ENCODE measurements around the gene PLPP1. TPM values are rescaled to one million over a fixed set of nuclear protein-coding genes. Genes with fewer than 3 reads are reported as not detected.
"Not testable (repeated sequence)": the region's sequence is repeated elsewhere in the genome, so short reads cannot be mapped to it uniquely, and the experiment has no call there.

Gene PLPP1
- total RNA-seq, 2 donors from 2014 or later, result 4.9 to 5.7 TPM

GRCh38 chr5:55538661-55539060 is 3.9 kb upstream of the PLPP1 start:
- H3K9me3 ChIP-seq (ENCODE audit: control insufficient read depth, low read length, poor library complexity, severe bottlenecking), result no peaks in the 10 kb centered on the region
- peaks cover 28% of the 10 kb centered on the region for H3K4me1 Mint-ChIP-seq
- ATAC-seq (no peak), DNase-seq (no peak)
- no peaks in the 10 kb centered on the region for H3K36me3 Mint-ChIP-seq (ENCODE audit: low read depth)
- H3K27ac Mint-ChIP-seq, result peak overlapping the region; percentile 37
- no peaks in the 10 kb centered on the region for H3K27me3 Mint-ChIP-seq
- H3K4me3 Mint-ChIP-seq, result peak overlapping the region; percentile 71

GRCh38 chr5:55537315-55537714 is 2.6 kb upstream of the PLPP1 start:
- H3K4me1 Mint-ChIP-seq, result peaks cover 32% of the 10 kb centered on the region
- H3K36me3 Mint-ChIP-seq (ENCODE audit: low read depth); H3K4me3 Mint-ChIP-seq; H3K27ac Mint-ChIP-seq; H3K27me3 Mint-ChIP-seq; ATAC-seq; H3K9me3 ChIP-seq (ENCODE audit: control insufficient read depth, low read length, poor library complexity, severe bottlenecking); DNase-seq: not testable (repeated sequence)

GRCh38 chr5:55535199-55535905 is 588 bp upstream of the PLPP1 start:
- peaks cover 26% of the 10 kb centered on the region for H3K4me1 Mint-ChIP-seq
- DNase-seq, result no peak
- H3K9me3 ChIP-seq (ENCODE audit: control insufficient read depth, low read length, poor library complexity, severe bottlenecking), result no peaks in the 10 kb centered on the region
- no peaks in the 10 kb centered on the region for H3K27me3 Mint-ChIP-seq
- H3K36me3 Mint-ChIP-seq (ENCODE audit: low read depth), result no peaks in the 10 kb centered on the region
- H3K27ac Mint-ChIP-seq, result peak overlapping the region; percentile 80
- H3K4me3 Mint-ChIP-seq, result peak overlapping the region; percentile 93
- ATAC-seq, result no peak

- H3K9me3 ChIP-seq (ENCODE audit: control insufficient read depth, low read length, poor library complexity, severe bottlenecking), result no peaks in the 10 kb centered on the region
- H3K36me3 Mint-ChIP-seq (ENCODE audit: low read depth), result no peaks in the 10 kb centered on the region
- DNase-seq, result no peak
- no peaks in the 10 kb centered on the region for H3K27me3 Mint-ChIP-seq
- H3K4me1 Mint-ChIP-seq, result peaks cover 20% of the 10 kb centered on the region
- peak overlapping the region; percentile 93 for H3K4me3 Mint-ChIP-seq
- H3K27ac Mint-ChIP-seq, result peak overlapping the region; percentile 87
- peak; percentile 32 for ATAC-seq
Observed at GRCh38 chr5:55533521-55534435, 986 bp downstream of the PLPP1 start.

GRCh38 chr5:55530669-55531068 is 4.1 kb downstream of the PLPP1 start:
- Mint-ChIP-seq H3K36me3 (ENCODE audit: low read depth) (no peaks in the 10 kb centered on the region), H3K4me3 (no peak overlapping the region), H3K27me3 (no peaks in the 10 kb centered on the region), H3K4me1 (peaks cover 17% of the 10 kb centered on the region), H3K27ac (no peak overlapping the region)
- H3K9me3 ChIP-seq (ENCODE audit: control insufficient read depth, low read length, poor library complexity, severe bottlenecking), result no peaks in the 10 kb centered on the region
- DNase-seq (no peak), ATAC-seq (no peak)

- ATAC-seq, result no peak
- DNase-seq, result no peak
- Mint-ChIP-seq H3K27ac (peak overlapping the region; percentile 32), H3K36me3 (ENCODE audit: low read depth) (peaks cover 2% of the 10 kb centered on the region), H3K27me3 (no peaks in the 10 kb centered on the region), H3K4me1 (peaks cover 11% of the 10 kb centered on the region), H3K4me3 (no peak overlapping the region)
- no peaks in the 10 kb centered on the region for H3K9me3 ChIP-seq (ENCODE audit: control insufficient read depth, low read length, poor library complexity, severe bottlenecking)
Observed at GRCh38 chr5:55524816-55525215, 9.9 kb downstream of the PLPP1 start.

- Mint-ChIP-seq H3K36me3 (ENCODE audit: low read depth) (peaks cover 4% of the 10 kb centered on the region), H3K4me3 (no peak overlapping the region), H3K4me1 (peaks cover 11% of the 10 kb centered on the region), H3K27me3 (no peaks in the 10 kb centered on the region), H3K27ac (no peak overlapping the region)
- H3K9me3 ChIP-seq (ENCODE audit: control insufficient read depth, low read length, poor library complexity, severe bottlenecking), result no peaks in the 10 kb centered on the region
- DNase-seq (no peak), ATAC-seq (no peak)
Observed at GRCh38 chr5:55523293-55523692, 11.5 kb downstream of the PLPP1 start.

- Mint-ChIP-seq H3K4me3 (no peak overlapping the region), H3K27ac (no peak overlapping the region), H3K4me1 (peaks cover 11% of the 10 kb centered on the region), H3K27me3 (no peaks in the 10 kb centered on the region), H3K36me3 (ENCODE audit: low read depth) (peaks cover 4% of the 10 kb centered on the region)
- ATAC-seq (no peak), DNase-seq (no peak)
- no peaks in the 10 kb centered on the region for H3K9me3 ChIP-seq (ENCODE audit: control insufficient read depth, low read length, poor library complexity, severe bottlenecking)
Observed at GRCh38 chr5:55521881-55522280, 12.9 kb downstream of the PLPP1 start.

GRCh38 chr5:55520117-55520839 is 14.5 kb downstream of the PLPP1 start:
- H3K9me3 ChIP-seq (ENCODE audit: control insufficient read depth, low read length, poor library complexity, severe bottlenecking), result no peaks in the 10 kb centered on the region
- DNase-seq, result no peak
- ATAC-seq, result no peak
- Mint-ChIP-seq H3K27ac (no peak overlapping the region), H3K4me1 (peaks cover 16% of the 10 kb centered on the region), H3K27me3 (no peaks in the 10 kb centered on the region), H3K36me3 (ENCODE audit: low read depth) (peaks cover 2% of the 10 kb centered on the region), H3K4me3 (no peak overlapping the region)

GRCh38 chr5:55518831-55519390 is 15.9 kb downstream of the PLPP1 start:
- ATAC-seq (no peak), DNase-seq (no peak)
- no peaks in the 10 kb centered on the region for H3K9me3 ChIP-seq (ENCODE audit: control insufficient read depth, low read length, poor library complexity, severe bottlenecking)
- no peak overlapping the region for H3K4me3 Mint-ChIP-seq
- peaks cover 2% of the 10 kb centered on the region for H3K36me3 Mint-ChIP-seq (ENCODE audit: low read depth)
- H3K27ac Mint-ChIP-seq, result no peak overlapping the region
- H3K4me1 Mint-ChIP-seq, result peaks cover 19% of the 10 kb centered on the region
- H3K27me3 Mint-ChIP-seq, result no peaks in the 10 kb centered on the region

GRCh38 chr5:55517804-55518203 is 17.0 kb downstream of the PLPP1 start:
- no peaks in the 10 kb centered on the region for H3K9me3 ChIP-seq (ENCODE audit: control insufficient read depth, low read length, poor library complexity, severe bottlenecking)
- H3K4me1 Mint-ChIP-seq, result peaks cover 14% of the 10 kb centered on the region
- no peaks in the 10 kb centered on the region for H3K27me3 Mint-ChIP-seq
- peaks cover 2% of the 10 kb centered on the region for H3K36me3 Mint-ChIP-seq (ENCODE audit: low read depth)
- DNase-seq, result no peak
- no peak for ATAC-seq
- no peak overlapping the region for H3K27ac Mint-ChIP-seq
- H3K4me3 Mint-ChIP-seq, result peak overlapping the region; percentile 22

GRCh38 chr5:55511010-55511409 is 23.8 kb downstream of the PLPP1 start:
- Mint-ChIP-seq H3K4me1 (peaks cover 15% of the 10 kb centered on the region), H3K36me3 (ENCODE audit: low read depth) (no peaks in the 10 kb centered on the region), H3K27me3 (no peaks in the 10 kb centered on the region), H3K4me3 (no peak overlapping the region), H3K27ac (no peak overlapping the region)
- no peak for DNase-seq
- no peaks in the 10 kb centered on the region for H3K9me3 ChIP-seq (ENCODE audit: control insufficient read depth, low read length, poor library complexity, severe bottlenecking)
- ATAC-seq, result no peak

GRCh38 chr5:55510523-55510880 is 24.3 kb downstream of the PLPP1 start:
- ATAC-seq (no peak), DNase-seq (no peak)
- no peak overlapping the region for H3K27ac Mint-ChIP-seq
- H3K4me3 Mint-ChIP-seq, result no peak overlapping the region
- peaks cover 11% of the 10 kb centered on the region for H3K4me1 Mint-ChIP-seq
- H3K36me3 Mint-ChIP-seq (ENCODE audit: low read depth), result no peaks in the 10 kb centered on the region
- no peaks in the 10 kb centered on the region for H3K9me3 ChIP-seq (ENCODE audit: control insufficient read depth, low read length, poor library complexity, severe bottlenecking)
- H3K27me3 Mint-ChIP-seq, result no peaks in the 10 kb centered on the region
